ENCODE data around the gene DNAJB4. TPM values are rescaled to one million over a fixed set of nuclear protein-coding genes. Genes with fewer than 3 reads are reported as not detected.
A peak's percentile ranks its signal among the peaks of the same experiment; 100 is the strongest.

DNAJB4 gene
- total and polyA plus RNA-seq, 2 donors (not counting 3 experiments of a cell fraction or from before 2014, with no cell fraction given): 30.4 to 136 TPM

DNA sequence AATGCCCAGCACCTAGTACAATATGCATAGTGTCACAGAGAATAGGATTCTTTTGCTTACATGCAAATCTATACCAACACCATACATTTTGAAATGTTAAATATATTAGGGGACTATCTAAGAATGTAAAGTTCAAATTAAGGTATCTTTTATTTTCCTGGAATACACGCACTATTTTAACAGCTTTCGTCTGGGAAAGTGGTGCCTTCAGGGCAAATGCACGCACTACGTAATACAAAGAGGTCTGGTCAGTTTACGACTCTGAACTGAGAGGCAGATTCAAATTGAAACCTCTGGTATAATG is 26.8 kb upstream of the DNAJB4 start:
- H3K4me1 ChIP-seq (ENCODE audit: control insufficient read depth, extremely low read depth, insufficient read depth, low read length): peaks cover 38% of the 10 kb centered on the region
- intact Hi-C loops (cut with micrococcal nuclease): loop anchor here (2.0 kb wide), 1 partner anchor 67 kb away; the partner anchor contains the start of gene GIPC2
- no TSS peak for BruUV-seq (replicated peaks)
- no peaks in the 10 kb centered on the region for H3K27me3 ChIP-seq (ENCODE audit: control insufficient read depth in 2 of 2, insufficient read depth in 2 of 2, low read length in 2 of 2)
- DNase-seq (ENCODE audit: low read depth, low spot score): no peak
- peak overlapping the region; percentile 100 for H3K9ac ChIP-seq (replicated peaks; ENCODE audit: extremely low read depth, insufficient read depth, low read length)
- POLR2A ChIA-PET: interaction anchor here (0.5 to 4.7 kb wide), 5 partner anchors 27 to 136 kb away, joined by 4 to 122 read pairs (median 6); partner anchors contain the start of gene DNAJB4
- TF ChIP-seq JUN (IDR thresholded peaks at IDR 0.05; ENCODE audit: borderline replicate concordance, insufficient read depth, insufficient read length, low read depth): no peak
- TF ChIP-seq EZH2 (IDR thresholded peaks at IDR 0.05; ENCODE audit: borderline replicate concordance, low read depth, low read length, severe bottlenecking): no peak
- TF ChIP-seq, protein P1, sequence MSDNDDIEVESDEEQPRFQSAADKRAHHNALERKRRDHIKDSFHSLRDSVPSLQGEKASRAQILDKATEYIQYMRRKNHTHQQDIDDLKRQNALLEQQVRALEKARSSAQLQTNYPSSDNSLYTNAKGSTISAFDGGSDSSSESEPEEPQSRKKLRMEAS (IDR thresholded peaks at IDR 0.05; ENCODE audit: insufficient read depth, insufficient read length): no peak
- TF ChIP-seq, protein P2, sequence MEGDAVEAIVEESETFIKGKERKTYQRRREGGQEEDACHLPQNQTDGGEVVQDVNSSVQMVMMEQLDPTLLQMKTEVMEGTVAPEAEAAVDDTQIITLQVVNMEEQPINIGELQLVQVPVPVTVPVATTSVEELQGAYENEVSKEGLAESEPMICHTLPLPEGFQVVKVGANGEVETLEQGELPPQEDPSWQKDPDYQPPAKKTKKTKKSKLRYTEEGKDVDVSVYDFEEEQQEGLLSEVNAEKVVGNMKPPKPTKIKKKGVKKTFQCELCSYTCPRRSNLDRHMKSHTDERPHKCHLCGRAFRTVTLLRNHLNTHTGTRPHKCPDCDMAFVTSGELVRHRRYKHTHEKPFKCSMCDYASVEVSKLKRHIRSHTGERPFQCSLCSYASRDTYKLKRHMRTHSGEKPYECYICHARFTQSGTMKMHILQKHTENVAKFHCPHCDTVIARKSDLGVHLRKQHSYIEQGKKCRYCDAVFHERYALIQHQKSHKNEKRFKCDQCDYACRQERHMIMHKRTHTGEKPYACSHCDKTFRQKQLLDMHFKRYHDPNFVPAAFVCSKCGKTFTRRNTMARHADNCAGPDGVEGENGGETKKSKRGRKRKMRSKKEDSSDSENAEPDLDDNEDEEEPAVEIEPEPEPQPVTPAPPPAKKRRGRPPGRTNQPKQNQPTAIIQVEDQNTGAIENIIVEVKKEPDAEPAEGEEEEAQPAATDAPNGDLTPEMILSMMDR (IDR thresholded peaks at IDR 0.05; ENCODE audit: extremely low read depth in 1 of 2, insufficient read depth in 1 of 2, low read depth in 1 of 2, low read length in 2 of 2): no peak
- no peak for TF ChIP-seq GATA2 (IDR thresholded peaks at IDR 0.05; ENCODE audit: insufficient read depth, insufficient read length, low read depth, low read length)
- no peak for TF ChIP-seq MYC (IDR thresholded peaks at IDR 0.05; ENCODE audit: low read depth, low read length)
- TF ChIP-seq FOS (IDR thresholded peaks at IDR 0.05; ENCODE audit: borderline replicate concordance, insufficient read depth, low read length): no peak
- H3K4me3 ChIP-seq (replicated peaks in 1 of 3; ENCODE audit: insufficient read depth in 1 of 3, low read depth in 1 of 3, low read length in 3 of 3): peak overlapping the region; percentile 43 to 100 (median 95)
- CTCF ChIA-PET: interaction anchor here (0.8 to 4.4 kb wide), 8 partner anchors 10 to 629 kb away, joined by 3 to 70 read pairs (median 3); partner anchors contain the start of gene DNAJB4
- no peak overlapping the region for H2AFZ ChIP-seq (ENCODE audit: low read depth, low read length)
- no peaks in the 10 kb centered on the region for H3K9me3 ChIP-seq (replicated peaks; ENCODE audit: control insufficient read depth, insufficient read depth, low read length)
- FAIRE-seq: no peak
- dilution Hi-C loops (cut with MboI; ENCODE audit: extremely low pct_ligation_motif_present, low sequenced_read_pairs): no loop called here
- H3K27ac ChIP-seq (ENCODE audit: insufficient read depth, low read depth, low read length): peak overlapping the region; percentile 100
- peaks cover 0 to 2% of the 10 kb centered on the region in 2 experiments for H3K36me3 ChIP-seq (ENCODE audit: control insufficient read depth in 2 of 2, extremely low read depth in 1 of 2, insufficient read depth in 2 of 2, low read length in 2 of 2)
- H3K9me1 ChIP-seq (replicated peaks; ENCODE audit: control insufficient read depth, extremely low read depth, insufficient read depth, low read length): no peaks in the 10 kb centered on the region
- H4K20me1 ChIP-seq (replicated peaks; ENCODE audit: control insufficient read depth, extremely low read depth, insufficient read depth, low read length): peaks cover 10% of the 10 kb centered on the region
- peak overlapping the region; percentile 85 for H3K4me2 ChIP-seq (ENCODE audit: insufficient read depth, low read length)
- H3K79me2 ChIP-seq (ENCODE audit: control insufficient read depth, insufficient read depth, low read length): peaks cover 95% of the 10 kb centered on the region
